Kidney capillary endothelial cell (primary cell): Measurements from ENCODE around the gene WNK4.
A peak's percentile ranks its signal among the peaks of the same experiment; 100 is the strongest.

Source experiments
- DNase-seq: peaks from one replicate; pipeline ENCODE4 v3.0.0-alpha.2; 2018; ENCODE audit warnings: low spot score

Gene WNK4

DNA sequence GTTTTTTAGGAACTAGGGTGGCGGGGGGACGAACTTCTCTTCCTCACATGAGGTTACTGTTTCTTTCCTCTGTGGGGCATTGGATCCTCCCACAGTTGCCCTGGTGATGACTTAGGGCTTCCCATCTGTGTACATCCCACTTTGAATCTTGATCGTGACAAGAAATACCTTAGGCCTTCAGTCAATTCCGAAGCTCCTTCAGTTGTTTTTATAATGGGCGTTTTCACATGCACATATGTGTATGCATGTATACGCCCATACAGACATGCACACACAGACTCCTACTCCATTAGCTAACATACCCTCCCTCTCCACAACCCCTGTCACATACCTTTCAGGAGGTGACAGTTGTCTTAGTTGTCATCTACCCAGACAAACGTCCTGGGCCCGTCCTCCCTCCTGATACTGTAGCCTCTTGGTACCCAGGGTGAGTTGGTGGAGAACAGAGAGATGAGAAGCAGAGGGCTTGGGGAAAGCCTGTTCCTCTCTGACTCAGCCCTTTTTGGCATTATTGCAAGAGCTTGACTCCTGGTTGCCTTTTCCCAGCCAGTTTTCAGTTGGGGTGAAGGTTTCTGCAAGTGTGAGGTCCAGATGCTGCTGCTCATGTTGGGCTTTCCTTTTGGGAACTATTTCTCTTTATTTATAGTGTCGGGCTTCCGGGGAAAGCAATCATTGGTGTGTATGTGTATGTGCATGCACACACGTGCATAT lies 61.7 kb downstream of the WNK4 start:
- DNase-seq: no peak

DNA sequence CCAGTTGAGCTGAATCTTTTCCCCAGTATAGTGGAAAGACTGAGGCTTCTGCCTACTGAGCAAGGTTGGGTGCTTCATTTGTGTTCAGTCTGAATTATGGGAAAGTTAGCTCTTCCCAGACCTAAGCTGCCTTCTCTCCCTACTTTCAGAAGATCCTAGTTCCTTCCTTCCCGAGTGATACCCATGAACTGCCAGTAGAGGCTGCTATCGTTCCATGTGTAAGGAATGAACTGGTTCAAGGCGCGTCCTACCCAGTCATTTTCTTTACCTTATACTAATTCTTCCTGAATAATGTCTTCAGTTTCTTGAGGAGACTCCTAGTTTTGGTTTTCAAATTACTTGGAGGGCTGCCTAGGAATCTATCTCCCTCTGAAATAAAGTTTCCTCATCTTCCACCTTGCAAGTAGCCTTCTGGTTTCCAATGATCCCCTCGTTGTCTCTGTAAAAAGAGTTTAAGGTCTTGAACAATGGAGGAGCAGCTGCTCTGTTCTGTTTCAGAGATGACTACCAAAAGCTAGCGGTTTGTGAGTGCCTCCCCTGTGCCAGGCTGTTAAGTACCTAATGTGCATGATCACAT lies 63.0 kb downstream of the WNK4 start:
- DNase-seq: peak; percentile 65

DNA sequence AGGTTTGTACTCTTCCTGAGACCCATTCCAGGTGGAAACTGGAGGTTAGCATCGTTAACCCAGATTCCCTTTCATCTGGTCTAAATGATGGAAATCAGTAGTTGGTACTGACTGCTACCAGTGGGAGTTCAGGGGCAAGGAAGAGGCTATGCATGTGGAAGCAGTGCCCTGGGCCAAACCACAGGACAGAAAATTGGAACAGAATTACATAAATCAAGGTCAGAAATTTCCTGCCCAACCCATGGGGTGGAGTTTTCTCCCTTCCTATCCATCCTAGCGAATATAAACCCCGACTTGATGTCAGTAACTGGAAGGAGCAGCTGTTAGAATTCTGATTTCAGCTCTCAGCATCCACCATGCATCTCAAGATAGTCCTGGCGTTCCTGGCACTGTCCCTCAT lies 63.9 kb downstream of the WNK4 start, which contains the start of gene AOC2:
Gene AOC2, plus strand, starts transcription at position 310 of the 400 bp plus-strand sequence. Its CDS starts 47 bp downstream, at position 357.
- DNase-seq: no peak

DNA sequence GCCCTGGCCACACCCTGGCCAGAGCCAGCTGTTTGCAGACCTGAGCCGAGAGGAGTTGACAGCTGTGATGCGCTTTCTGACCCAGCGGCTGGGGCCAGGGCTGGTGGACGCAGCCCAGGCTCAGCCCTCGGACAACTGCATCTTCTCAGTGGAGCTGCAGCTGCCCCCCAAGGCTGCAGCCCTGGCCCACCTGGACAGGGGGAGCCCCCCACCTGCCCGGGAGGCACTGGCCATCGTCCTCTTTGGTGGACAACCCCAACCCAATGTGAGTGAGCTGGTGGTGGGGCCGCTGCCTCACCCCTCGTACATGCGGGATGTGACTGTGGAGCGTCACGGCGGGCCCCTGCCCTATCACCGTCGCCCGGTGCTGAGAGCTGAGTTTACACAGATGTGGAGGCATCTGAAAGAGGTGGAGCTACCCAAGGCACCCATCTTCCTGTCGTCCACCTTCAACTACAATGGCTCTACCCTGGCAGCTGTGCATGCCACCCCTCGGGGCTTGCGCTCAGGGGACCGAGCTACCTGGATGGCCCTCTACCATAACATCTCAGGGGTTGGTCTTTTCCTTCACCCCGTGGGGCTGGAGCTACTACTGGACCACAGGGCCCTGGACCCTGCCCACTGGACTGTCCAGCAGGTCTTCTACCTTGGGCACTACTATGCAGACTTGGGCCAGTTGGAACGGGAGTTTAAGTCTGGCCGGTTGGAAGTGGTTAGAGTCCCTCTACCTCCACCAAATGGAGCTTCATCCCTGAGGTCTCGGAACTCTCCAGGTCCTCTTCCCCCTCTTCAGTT lies 64.5 kb downstream of the WNK4 start:
- no peak for DNase-seq

DNA sequence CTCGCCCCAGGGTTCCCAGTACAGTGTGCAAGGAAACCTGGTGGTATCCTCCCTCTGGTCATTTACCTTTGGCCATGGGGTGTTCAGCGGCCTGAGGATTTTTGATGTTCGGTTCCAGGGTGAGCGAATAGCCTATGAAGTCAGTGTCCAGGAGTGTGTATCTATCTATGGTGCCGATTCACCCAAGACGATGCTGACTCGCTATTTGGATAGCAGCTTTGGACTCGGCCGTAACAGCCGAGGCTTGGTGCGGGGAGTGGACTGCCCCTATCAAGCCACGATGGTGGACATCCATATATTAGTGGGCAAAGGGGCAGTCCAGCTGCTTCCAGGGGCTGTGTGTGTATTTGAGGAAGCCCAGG lies 65.1 kb downstream of the WNK4 start:
- no peak for DNase-seq

DNA sequence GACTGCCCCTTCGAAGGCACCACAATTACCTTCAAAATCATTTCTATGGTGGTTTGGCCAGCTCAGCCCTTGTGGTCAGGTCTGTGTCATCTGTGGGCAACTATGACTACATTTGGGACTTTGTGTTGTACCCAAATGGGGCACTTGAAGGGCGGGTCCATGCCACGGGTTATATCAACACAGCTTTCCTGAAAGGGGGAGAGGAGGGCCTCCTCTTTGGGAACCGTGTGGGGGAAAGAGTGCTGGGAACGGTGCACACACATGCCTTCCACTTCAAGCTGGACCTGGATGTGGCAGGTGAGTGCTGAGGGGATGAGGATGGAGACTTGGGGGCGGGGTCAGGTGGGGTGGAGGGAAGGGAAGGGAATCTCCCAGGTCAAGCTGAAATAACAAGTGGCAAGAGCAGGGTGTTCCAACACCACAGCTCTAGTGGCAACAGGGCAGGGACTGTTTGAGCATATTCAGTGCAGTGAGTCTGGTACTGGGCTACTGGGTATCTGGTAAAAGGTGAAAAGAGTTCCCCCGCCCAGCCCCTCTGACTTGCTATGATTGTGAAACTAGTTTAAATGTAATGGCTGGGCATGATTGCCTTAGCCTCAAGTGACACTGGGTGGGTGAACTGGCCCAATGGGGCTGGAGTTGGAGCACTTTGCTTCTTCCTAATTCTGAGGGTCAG lies 65.6 kb downstream of the WNK4 start:
- DNase-seq: no peak
